ENCODE results near the gene SH2B2.
"Not testable (repeated sequence)": the region's sequence is repeated elsewhere in the genome, so short reads cannot be mapped to it uniquely, and the experiment has no call there.

GRCh38 chr7:102364394-102364886, 77.8 kb downstream of the SH2B2 start:
- TF ChIP-seq, protein P1, sequence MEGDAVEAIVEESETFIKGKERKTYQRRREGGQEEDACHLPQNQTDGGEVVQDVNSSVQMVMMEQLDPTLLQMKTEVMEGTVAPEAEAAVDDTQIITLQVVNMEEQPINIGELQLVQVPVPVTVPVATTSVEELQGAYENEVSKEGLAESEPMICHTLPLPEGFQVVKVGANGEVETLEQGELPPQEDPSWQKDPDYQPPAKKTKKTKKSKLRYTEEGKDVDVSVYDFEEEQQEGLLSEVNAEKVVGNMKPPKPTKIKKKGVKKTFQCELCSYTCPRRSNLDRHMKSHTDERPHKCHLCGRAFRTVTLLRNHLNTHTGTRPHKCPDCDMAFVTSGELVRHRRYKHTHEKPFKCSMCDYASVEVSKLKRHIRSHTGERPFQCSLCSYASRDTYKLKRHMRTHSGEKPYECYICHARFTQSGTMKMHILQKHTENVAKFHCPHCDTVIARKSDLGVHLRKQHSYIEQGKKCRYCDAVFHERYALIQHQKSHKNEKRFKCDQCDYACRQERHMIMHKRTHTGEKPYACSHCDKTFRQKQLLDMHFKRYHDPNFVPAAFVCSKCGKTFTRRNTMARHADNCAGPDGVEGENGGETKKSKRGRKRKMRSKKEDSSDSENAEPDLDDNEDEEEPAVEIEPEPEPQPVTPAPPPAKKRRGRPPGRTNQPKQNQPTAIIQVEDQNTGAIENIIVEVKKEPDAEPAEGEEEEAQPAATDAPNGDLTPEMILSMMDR (conservative IDR thresholded peaks at IDR 0.05; ENCODE audit: low read depth in 2 of 2) = not testable (repeated sequence)
- not testable (repeated sequence) for TF ChIP-seq REST (IDR thresholded peaks at IDR 0.05; ENCODE audit: unreplicated experiment); POLR2AphosphoS5 (IDR thresholded peaks at IDR 0.05; ENCODE audit: low read depth); EZH2 (IDR thresholded peaks at IDR 0.05; ENCODE audit: low read depth, unreplicated experiment); EZH2phosphoT487 (IDR thresholded peaks at IDR 0.05; ENCODE audit: unreplicated experiment); CREB1 (CRISPR knock-in tag; IDR thresholded peaks at IDR 0.05; ENCODE audit: low read depth); JUNB (IDR thresholded peaks at IDR 0.05; ENCODE audit: unreplicated experiment); ZNF114 (CRISPR knock-in tag; IDR thresholded peaks at IDR 0.05); NANOG (IDR thresholded peaks at IDR 0.05; ENCODE audit: borderline replicate concordance)
- TF ChIP-seq, protein P2, sequence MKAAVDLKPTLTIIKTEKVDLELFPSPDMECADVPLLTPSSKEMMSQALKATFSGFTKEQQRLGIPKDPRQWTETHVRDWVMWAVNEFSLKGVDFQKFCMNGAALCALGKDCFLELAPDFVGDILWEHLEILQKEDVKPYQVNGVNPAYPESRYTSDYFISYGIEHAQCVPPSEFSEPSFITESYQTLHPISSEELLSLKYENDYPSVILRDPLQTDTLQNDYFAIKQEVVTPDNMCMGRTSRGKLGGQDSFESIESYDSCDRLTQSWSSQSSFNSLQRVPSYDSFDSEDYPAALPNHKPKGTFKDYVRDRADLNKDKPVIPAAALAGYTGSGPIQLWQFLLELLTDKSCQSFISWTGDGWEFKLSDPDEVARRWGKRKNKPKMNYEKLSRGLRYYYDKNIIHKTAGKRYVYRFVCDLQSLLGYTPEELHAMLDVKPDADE (IDR thresholded peaks at IDR 0.05) = not testable (repeated sequence)
- TF ChIP-seq, protein P3, sequence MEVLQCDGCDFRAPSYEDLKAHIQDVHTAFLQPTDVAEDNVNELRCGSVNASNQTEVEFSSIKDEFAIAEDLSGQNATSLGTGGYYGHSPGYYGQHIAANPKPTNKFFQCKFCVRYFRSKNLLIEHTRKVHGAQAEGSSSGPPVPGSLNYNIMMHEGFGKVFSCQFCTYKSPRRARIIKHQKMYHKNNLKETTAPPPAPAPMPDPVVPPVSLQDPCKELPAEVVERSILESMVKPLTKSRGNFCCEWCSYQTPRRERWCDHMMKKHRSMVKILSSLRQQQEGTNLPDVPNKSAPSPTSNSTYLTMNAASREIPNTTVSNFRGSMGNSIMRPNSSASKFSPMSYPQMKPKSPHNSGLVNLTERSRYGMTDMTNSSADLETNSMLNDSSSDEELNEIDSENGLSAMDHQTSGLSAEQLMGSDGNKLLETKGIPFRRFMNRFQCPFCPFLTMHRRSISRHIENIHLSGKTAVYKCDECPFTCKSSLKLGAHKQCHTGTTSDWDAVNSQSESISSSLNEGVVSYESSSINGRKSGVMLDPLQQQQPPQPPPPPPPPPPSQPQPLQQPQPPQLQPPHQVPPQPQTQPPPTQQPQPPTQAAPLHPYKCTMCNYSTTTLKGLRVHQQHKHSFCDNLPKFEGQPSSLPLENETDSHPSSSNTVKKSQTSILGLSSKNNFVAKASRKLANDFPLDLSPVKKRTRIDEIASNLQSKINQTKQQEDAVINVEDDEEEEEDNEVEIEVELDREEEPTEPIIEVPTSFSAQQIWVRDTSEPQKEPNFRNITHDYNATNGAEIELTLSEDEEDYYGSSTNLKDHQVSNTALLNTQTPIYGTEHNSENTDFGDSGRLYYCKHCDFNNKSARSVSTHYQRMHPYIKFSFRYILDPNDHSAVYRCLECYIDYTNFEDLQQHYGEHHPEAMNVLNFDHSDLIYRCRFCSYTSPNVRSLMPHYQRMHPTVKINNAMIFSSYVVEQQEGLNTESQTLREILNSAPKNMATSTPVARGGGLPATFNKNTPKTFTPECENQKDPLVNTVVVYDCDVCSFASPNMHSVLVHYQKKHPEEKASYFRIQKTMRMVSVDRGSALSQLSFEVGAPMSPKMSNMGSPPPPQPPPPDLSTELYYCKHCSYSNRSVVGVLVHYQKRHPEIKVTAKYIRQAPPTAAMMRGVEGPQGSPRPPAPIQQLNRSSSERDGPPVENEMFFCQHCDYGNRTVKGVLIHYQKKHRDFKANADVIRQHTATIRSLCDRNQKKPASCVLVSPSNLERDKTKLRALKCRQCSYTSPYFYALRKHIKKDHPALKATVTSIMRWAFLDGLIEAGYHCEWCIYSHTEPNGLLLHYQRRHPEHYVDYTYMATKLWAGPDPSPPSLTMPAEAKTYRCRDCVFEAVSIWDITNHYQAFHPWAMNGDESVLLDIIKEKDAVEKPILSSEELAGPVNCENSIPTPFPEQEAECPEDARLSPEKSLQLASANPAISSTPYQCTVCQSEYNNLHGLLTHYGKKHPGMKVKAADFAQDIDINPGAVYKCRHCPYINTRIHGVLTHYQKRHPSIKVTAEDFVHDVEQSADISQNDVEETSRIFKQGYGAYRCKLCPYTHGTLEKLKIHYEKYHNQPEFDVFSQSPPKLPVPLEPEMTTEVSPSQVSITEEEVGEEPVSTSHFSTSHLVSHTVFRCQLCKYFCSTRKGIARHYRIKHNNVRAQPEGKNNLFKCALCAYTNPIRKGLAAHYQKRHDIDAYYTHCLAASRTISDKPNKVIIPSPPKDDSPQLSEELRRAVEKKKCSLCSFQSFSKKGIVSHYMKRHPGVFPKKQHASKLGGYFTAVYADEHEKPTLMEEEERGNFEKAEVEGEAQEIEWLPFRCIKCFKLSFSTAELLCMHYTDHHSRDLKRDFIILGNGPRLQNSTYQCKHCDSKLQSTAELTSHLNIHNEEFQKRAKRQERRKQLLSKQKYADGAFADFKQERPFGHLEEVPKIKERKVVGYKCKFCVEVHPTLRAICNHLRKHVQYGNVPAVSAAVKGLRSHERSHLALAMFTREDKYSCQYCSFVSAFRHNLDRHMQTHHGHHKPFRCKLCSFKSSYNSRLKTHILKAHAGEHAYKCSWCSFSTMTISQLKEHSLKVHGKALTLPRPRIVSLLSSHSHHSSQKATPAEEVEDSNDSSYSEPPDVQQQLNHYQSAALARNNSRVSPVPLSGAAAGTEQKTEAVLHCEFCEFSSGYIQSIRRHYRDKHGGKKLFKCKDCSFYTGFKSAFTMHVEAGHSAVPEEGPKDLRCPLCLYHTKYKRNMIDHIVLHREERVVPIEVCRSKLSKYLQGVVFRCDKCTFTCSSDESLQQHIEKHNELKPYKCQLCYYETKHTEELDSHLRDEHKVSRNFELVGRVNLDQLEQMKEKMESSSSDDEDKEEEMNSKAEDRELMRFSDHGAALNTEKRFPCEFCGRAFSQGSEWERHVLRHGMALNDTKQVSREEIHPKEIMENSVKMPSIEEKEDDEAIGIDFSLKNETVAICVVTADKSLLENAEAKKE (CRISPR knock-in tag; IDR thresholded peaks at IDR 0.05) = not testable (repeated sequence)

Data from GM23338 (cell line).